ENCODE data around the gene ATRNL1. TPM values are rescaled to one million over a fixed set of nuclear protein-coding genes. Genes with fewer than 3 reads are reported as not detected.

Gene ATRNL1
- total RNA-seq, 6 experiments from 2014 or later = 0.08 to 0.23 (median 0.09) TPM; not detected in 3

- Mint-ChIP-seq H3K4me1 (ENCODE audit: low read depth) (peaks cover 27% of the 10 kb centered on the region), H3K36me3 (ENCODE audit: low read depth) (no peaks in the 10 kb centered on the region), H3K27me3 (ENCODE audit: insufficient read depth) (no peaks in the 10 kb centered on the region), H3K4me3 (no peak overlapping the region), H3K27ac (no peak overlapping the region), H3K9me3 (no peaks in the 10 kb centered on the region)
- no peak for TF ChIP-seq CTCF (IDR thresholded peaks at IDR 0.05)
- no peak for DNase-seq
Observed at GRCh38 chr10:115931309-115931708, 838.1 kb downstream of the ATRNL1 start.

GRCh38 chr10:115932099-115932498 lies 838.9 kb downstream of the ATRNL1 start:
- no peak for DNase-seq
- H3K27me3 Mint-ChIP-seq (ENCODE audit: insufficient read depth) = no peaks in the 10 kb centered on the region
- H3K4me3 Mint-ChIP-seq = no peak overlapping the region
- no peak for TF ChIP-seq CTCF (IDR thresholded peaks at IDR 0.05)
- no peaks in the 10 kb centered on the region for H3K9me3 Mint-ChIP-seq
- H3K4me1 Mint-ChIP-seq (ENCODE audit: low read depth) = peaks cover 35% of the 10 kb centered on the region
- no peaks in the 10 kb centered on the region for H3K36me3 Mint-ChIP-seq (ENCODE audit: low read depth)
- no peak overlapping the region for H3K27ac Mint-ChIP-seq

- no peaks in the 10 kb centered on the region for H3K27me3 Mint-ChIP-seq (ENCODE audit: insufficient read depth)
- no peaks in the 10 kb centered on the region for H3K9me3 Mint-ChIP-seq
- no peak for DNase-seq
- H3K4me3 Mint-ChIP-seq = no peak overlapping the region
- H3K36me3 Mint-ChIP-seq (ENCODE audit: low read depth) = no peaks in the 10 kb centered on the region
- TF ChIP-seq CTCF (IDR thresholded peaks at IDR 0.05) = no peak
- H3K27ac Mint-ChIP-seq = no peak overlapping the region
- H3K4me1 Mint-ChIP-seq (ENCODE audit: low read depth) = peaks cover 45% of the 10 kb centered on the region
Observed at GRCh38 chr10:115933098-115933497, 839.9 kb downstream of the ATRNL1 start.

- Mint-ChIP-seq H3K9me3 (no peaks in the 10 kb centered on the region), H3K36me3 (ENCODE audit: low read depth) (peaks cover 11% of the 10 kb centered on the region), H3K27me3 (ENCODE audit: insufficient read depth) (no peaks in the 10 kb centered on the region), H3K4me3 (no peak overlapping the region), H3K27ac (no peak overlapping the region), H3K4me1 (ENCODE audit: low read depth) (peaks cover 61% of the 10 kb centered on the region)
- no peak for DNase-seq
- TF ChIP-seq CTCF (IDR thresholded peaks at IDR 0.05) = no peak
Observed at GRCh38 chr10:115935731-115936130, 842.6 kb downstream of the ATRNL1 start.

- TF ChIP-seq CTCF (IDR thresholded peaks at IDR 0.05) = no peak
- Mint-ChIP-seq H3K4me1 (ENCODE audit: low read depth) (peaks cover 72% of the 10 kb centered on the region), H3K9me3 (no peaks in the 10 kb centered on the region), H3K4me3 (peak overlapping the region; percentile 63), H3K27ac (peak overlapping the region; percentile 79), H3K27me3 (ENCODE audit: insufficient read depth) (no peaks in the 10 kb centered on the region), H3K36me3 (ENCODE audit: low read depth) (peaks cover 13% of the 10 kb centered on the region)
- DNase-seq = peak; percentile 87
Observed at GRCh38 chr10:115936926-115937767, 844.0 kb downstream of the ATRNL1 start.

Data from HFFc6 (cell line).